Retinal pigment epithelial cell (primary cell): ENCODE results near the gene HIVEP1.

Experiments
- DNase-seq: peaks from one replicate; pipeline ENCODE4 v3.0.0-alpha.2; 2010; ENCODE audit warnings: low read depth
- H3K4me3 ChIP-seq: 2 replicates; pipeline ENCODE4 v1.5.1; 2011; ENCODE audit warnings: mild to moderate bottlenecking, low read length, control low read depth, moderate library complexity
- TF ChIP-seq, protein P1 (sequence below): conservative IDR thresholded peaks from 2 replicates; pipeline ENCODE4 v1.5.1; 2011; ENCODE audit warnings: low read depth, low read length, control low read depth, inconsistent platforms

Gene HIVEP1

DNA sequence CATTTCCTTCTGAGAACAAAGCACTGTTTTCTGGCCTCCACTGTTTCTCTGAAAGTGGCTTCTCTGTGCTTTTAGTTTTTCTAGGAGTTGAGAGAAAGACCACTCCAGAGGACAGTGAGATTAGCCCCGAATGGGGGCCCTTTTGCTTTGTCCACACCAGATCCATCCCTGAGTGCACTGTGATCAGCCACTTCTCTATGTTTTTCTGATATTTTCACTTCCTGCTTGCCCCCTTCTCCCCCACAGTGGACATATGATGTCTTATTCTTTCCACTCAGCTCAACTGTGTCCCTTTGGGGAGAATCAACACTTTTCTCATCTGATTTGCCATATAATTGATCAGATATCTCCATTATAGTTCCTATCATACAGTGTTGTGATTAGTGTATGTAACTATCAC lies 35.6 kb upstream of the HIVEP1 start:
- no peak overlapping the region for H3K4me3 ChIP-seq
- TF ChIP-seq, protein P1, sequence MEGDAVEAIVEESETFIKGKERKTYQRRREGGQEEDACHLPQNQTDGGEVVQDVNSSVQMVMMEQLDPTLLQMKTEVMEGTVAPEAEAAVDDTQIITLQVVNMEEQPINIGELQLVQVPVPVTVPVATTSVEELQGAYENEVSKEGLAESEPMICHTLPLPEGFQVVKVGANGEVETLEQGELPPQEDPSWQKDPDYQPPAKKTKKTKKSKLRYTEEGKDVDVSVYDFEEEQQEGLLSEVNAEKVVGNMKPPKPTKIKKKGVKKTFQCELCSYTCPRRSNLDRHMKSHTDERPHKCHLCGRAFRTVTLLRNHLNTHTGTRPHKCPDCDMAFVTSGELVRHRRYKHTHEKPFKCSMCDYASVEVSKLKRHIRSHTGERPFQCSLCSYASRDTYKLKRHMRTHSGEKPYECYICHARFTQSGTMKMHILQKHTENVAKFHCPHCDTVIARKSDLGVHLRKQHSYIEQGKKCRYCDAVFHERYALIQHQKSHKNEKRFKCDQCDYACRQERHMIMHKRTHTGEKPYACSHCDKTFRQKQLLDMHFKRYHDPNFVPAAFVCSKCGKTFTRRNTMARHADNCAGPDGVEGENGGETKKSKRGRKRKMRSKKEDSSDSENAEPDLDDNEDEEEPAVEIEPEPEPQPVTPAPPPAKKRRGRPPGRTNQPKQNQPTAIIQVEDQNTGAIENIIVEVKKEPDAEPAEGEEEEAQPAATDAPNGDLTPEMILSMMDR = no peak
- no peak for DNase-seq

DNA sequence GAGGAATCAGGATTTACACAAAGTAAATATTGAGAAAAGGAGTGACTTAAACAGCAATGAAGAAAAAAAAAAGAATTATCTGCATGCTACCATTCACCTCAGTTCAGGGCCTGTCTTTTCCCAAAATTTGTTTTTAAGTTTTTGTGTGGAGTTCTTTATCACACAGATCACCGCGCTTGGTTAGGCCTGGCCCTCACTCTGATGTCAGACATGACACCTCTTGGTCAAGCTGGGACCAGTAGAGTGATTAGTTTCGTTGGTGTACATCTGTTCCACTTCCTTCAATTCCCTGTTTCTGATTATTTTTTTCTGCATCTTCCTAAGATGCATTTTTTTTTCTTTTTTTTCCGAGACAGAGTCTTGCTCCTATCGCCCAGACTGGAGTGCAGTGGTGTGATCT lies 34.9 kb upstream of the HIVEP1 start:
- DNase-seq = no peak
- no peak overlapping the region for H3K4me3 ChIP-seq
- TF ChIP-seq, protein P1 = no peak

DNA sequence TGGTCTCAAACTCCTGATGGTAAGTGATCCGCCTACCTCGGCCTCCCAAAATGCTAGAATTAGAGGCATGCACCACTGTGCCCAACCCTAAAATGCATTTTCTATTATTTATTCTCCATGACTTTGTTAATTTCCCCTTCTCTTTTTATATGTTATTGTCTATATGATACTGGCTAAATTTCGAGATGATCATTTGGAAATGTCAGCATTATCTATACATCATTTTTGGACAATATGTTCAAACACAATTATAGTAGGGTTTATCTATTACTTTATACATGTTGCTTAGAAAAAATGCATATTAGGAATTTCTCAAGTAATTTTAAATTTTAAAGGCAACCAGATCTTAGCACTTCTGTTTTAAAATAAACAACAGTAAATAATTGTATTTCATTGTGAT lies 34.4 kb upstream of the HIVEP1 start:
- DNase-seq = no peak
- TF ChIP-seq, protein P1 = no peak
- no peak overlapping the region for H3K4me3 ChIP-seq

DNA sequence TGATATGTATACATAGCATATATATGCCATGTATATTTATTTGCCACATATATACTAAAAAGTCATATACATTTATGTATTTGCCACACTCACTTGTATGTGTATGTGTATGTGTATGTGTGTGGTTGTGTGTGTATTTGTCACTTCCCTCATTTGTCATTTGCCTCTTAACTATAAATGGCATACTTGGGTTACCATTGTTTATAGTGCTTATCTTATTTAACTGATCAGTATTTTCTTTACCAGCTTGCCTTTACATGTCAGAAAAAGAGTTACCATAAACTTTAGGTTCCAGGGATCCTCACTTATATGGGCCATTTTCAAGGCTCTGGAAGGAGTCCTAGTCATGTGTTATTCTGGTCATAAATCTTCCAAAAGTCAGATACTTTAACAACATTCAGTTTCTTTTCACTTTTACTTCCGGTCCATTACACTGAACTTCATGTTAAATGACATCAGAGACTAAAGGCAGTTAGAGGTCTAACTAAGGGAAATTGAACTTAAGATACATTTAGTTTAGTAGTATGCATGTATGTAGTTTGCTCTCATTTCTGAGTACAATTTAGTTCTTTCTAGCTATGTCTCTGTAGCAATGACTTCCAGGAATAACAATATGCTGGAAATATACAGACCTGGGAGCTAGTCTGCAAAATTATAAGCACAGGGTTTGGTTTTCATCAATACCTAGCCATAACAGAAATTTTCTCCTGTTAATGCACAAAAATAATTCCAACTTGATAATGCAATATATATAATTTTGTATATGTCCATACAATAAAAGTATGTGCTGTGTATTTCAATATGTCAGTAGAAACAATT lies 33.7 kb upstream of the HIVEP1 start:
- no peak for DNase-seq
- TF ChIP-seq, protein P1 = no peak
- H3K4me3 ChIP-seq = no peak overlapping the region

DNA sequence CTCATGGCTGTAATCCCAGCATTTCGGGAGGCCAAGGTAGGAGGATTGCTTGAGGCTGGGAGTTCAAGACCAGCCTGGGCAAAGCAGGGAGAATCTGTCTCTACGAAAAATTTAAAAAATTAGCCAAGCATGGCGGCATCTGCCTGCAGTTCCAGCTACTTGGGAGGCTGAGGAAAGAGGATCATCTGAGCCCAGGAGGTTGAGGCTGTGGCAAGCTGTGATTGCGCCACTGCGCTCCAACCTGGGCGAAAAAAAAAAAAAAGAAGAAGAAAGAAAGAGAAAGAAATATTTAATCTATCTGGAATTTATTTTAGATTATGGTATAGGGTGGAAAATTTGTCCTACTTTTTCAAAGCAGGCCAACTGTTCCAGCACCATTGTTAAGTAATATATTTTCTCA lies 32.2 kb upstream of the HIVEP1 start:
- H3K4me3 ChIP-seq = no peak overlapping the region
- no peak for DNase-seq
- TF ChIP-seq, protein P1 = no peak

DNA sequence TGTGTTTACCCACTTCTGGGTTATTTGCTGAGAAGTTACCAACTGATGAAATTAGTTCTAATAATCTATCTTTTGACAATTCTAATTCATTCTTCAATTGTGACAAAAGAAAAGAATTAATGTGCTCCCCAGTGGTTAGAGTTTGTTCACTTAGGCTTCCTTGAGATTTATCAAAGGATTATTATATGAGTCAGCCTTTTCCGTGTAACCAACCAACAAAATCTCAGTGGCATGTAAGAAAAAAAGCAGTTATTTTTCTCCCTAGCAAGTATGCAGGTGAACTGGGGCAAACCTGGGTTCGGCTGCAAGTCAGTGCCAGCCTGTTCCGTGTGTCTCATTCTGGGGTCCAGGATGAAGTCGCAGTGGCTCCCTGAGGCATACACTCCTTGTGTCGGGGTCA lies 28.8 kb upstream of the HIVEP1 start:
- TF ChIP-seq, protein P1 = no peak
- no peak overlapping the region for H3K4me3 ChIP-seq
- DNase-seq = peak; percentile 39

DNA sequence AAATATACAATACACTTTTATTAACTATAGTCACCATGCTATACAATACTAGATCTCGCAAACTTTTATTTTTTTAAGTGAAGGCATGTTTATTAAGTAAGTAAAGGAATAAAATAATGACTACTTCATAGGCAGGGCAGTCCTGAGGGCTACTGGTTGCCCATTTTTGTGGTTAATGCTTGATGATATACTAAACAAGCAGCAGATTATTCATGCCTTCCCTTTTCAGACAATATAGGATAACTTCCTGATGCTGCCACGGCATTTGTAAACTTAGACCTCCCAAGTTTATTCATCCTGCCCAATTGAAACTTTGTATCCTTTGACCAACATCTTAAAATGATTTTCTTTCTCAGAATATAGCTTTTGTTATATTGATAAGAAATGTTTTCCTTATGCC lies 24.7 kb upstream of the HIVEP1 start:
- TF ChIP-seq, protein P1 = no peak
- no peak for DNase-seq
- H3K4me3 ChIP-seq = no peak overlapping the region
